ENCODE data around the gene MYRIP. TPM values are rescaled to one million over a fixed set of nuclear protein-coding genes. Genes with fewer than 3 reads are reported as not detected.

The MYRIP gene
- total RNA-seq, 1 experiment from 2014 or later: 0.44 TPM

DNA sequence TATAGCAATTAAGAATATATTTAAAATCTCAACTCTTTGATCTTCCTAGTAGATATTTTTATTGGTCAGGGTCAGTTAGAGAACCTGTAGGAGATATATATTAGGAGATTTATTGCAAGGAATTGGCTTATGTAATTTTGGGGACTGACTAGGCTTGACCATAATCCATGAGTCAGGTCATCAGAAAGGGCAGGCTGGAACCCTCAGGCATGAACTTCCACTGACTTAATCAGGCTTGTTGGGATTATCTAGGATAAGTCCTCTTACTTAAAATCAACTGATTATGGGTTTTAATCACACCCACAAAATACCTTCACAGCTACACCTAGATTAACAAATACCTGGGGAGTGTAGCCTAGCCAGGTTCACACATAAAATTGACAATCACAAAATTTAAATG is 156.1 kb downstream of the MYRIP start:
- no peak overlapping the region for H3K27ac ChIP-seq (ENCODE audit: low read depth, low read length)
- no peaks in the 10 kb centered on the region for H3K4me1 ChIP-seq (ENCODE audit: control insufficient read depth in 1 of 2, insufficient read depth in 2 of 2, low read length in 2 of 2)
- H3K9me2 ChIP-seq (ENCODE audit: insufficient read depth): no peaks in the 10 kb centered on the region; the same call in 1 of the 2 replicates
- H2AFZ ChIP-seq (ENCODE audit: low read depth, low read length, poor library complexity, severe bottlenecking): no peak overlapping the region
- TF ChIP-seq CEBPB (IDR thresholded peaks at IDR 0.05; ENCODE audit: low read depth) (no peak), ZBTB33 (IDR thresholded peaks at IDR 0.05; ENCODE audit: extremely low read depth, insufficient replicate concordance, low read length) (no peak), SP1 (IDR thresholded peaks at IDR 0.05; ENCODE audit: low read depth) (no peak), EGR1 (IDR thresholded peaks at IDR 0.05; ENCODE audit: low read depth) (no peak), POLR2AphosphoS5 (IDR thresholded peaks at IDR 0.05; ENCODE audit: low read depth, low read length) (no peak), ZNF274 (IDR thresholded peaks at IDR 0.05; ENCODE audit: low read depth, low read length) (no peak), FOSL1 (IDR thresholded peaks at IDR 0.05; ENCODE audit: low read depth) (no peak)
- ChIA-PET RAD21 (ENCODE audit: low non-redundant PET in 1 of 2, low total read pairs in 2 of 2, uncharacterized antibody in 2 of 2, unreplicated experiment in 2 of 2) (no interaction called here), POLR2A (no interaction called here), CTCF (no interaction called here)
- no peak overlapping the region for H3K4me2 ChIP-seq (ENCODE audit: low read length)
- H3K9ac ChIP-seq (ENCODE audit: low read length): no peak overlapping the region
- no peak for ATAC-seq
- no peak for DNase-seq (ENCODE audit: low read depth, low spot score)
- H3K79me2 ChIP-seq (ENCODE audit: insufficient read depth, low read length): no peaks in the 10 kb centered on the region
- H4K20me1 ChIP-seq (ENCODE audit: insufficient read depth): no peaks in the 10 kb centered on the region
- no peaks in the 10 kb centered on the region for H3K27me3 ChIP-seq (ENCODE audit: insufficient read depth, low read length)
- no peaks in the 10 kb centered on the region for H3K9me3 ChIP-seq (ENCODE audit: control insufficient read depth in 1 of 2, insufficient read depth in 1 of 2, low read depth in 1 of 2, low read length in 2 of 2)
- intact Hi-C loops (cut with micrococcal nuclease): no loop called here
- no TSS peak for BruUV-seq (replicated peaks)
- H3K4me3 ChIP-seq (replicated peaks in 1 of 2; ENCODE audit: low read depth in 1 of 2, low read length in 2 of 2): no peak overlapping the region
- H3K36me3 ChIP-seq (ENCODE audit: control insufficient read depth in 1 of 2, insufficient read depth in 2 of 2, low read length in 2 of 2): no peaks in the 10 kb centered on the region

DNA sequence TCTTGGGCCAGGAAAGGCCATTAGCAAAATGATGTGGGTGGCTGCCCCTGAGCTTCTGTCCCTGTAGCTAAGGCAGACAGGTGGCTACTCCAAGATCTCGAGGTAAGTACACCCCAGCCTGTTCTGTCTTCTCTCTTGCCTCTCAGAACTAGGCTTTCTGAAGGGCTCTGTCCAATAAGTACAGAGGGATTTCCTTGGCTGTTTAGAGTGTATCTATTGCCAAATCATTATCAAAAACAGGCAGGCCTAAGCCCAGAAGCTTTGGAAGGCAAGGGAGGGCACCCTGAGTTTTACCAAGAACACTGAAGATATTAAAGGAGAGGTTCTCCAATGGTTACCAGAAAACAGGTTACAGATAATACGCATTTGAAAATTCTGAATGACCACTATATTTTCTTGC is 156.6 kb downstream of the MYRIP start:
- ATAC-seq: no peak
- intact Hi-C loops (cut with micrococcal nuclease): no loop called here
- no peak overlapping the region for H3K27ac ChIP-seq (ENCODE audit: low read depth, low read length)
- H3K4me1 ChIP-seq (ENCODE audit: control insufficient read depth in 1 of 2, insufficient read depth in 2 of 2, low read length in 2 of 2): no peaks in the 10 kb centered on the region
- no peak overlapping the region for H3K4me2 ChIP-seq (ENCODE audit: low read length)
- H3K4me3 ChIP-seq (replicated peaks in 1 of 2; ENCODE audit: low read depth in 1 of 2, low read length in 2 of 2): no peak overlapping the region
- H3K36me3 ChIP-seq (ENCODE audit: control insufficient read depth in 1 of 2, insufficient read depth in 2 of 2, low read length in 2 of 2): no peaks in the 10 kb centered on the region
- H4K20me1 ChIP-seq (ENCODE audit: insufficient read depth): no peaks in the 10 kb centered on the region
- TF ChIP-seq CEBPB (IDR thresholded peaks at IDR 0.05; ENCODE audit: low read depth): no peak
- ChIA-PET RAD21 (ENCODE audit: low non-redundant PET in 1 of 2, low total read pairs in 2 of 2, uncharacterized antibody in 2 of 2, unreplicated experiment in 2 of 2) (no interaction called here), CTCF (no interaction called here), POLR2A (no interaction called here)
- no peaks in the 10 kb centered on the region; the same call in 1 of the 2 replicates for H3K9me2 ChIP-seq (ENCODE audit: insufficient read depth)
- no peak overlapping the region for H3K9ac ChIP-seq (ENCODE audit: low read length)
- DNase-seq (ENCODE audit: low read depth, low spot score): no peak
- no TSS peak for BruUV-seq (replicated peaks)
- no peak overlapping the region for H2AFZ ChIP-seq (ENCODE audit: low read depth, low read length, poor library complexity, severe bottlenecking)
- no peaks in the 10 kb centered on the region for H3K79me2 ChIP-seq (ENCODE audit: insufficient read depth, low read length)
- no peaks in the 10 kb centered on the region for H3K9me3 ChIP-seq (ENCODE audit: control insufficient read depth in 1 of 2, insufficient read depth in 1 of 2, low read depth in 1 of 2, low read length in 2 of 2)
- peaks cover under 1% of the 10 kb centered on the region; the same call in 1 of the 2 replicates for H3K27me3 ChIP-seq (ENCODE audit: insufficient read depth, low read length)

Measured in HCT116 (cell line).